Muscle layer of duodenum (tissue), 2 donors: ENCODE data around the gene AKAP13.
A peak's percentile ranks its signal among the peaks of the same experiment; 100 is the strongest.

Experiments used
- H3K27ac ChIP-seq: one replicate; pipeline ENCODE4 v1.7.0; 2013; ENCODE audit warnings: mild to moderate bottlenecking, low read length
- H3K27me3 ChIP-seq: one replicate; pipeline ENCODE4 v1.7.0; 2013; ENCODE audit warnings: low read depth, mild to moderate bottlenecking, control low read depth, low read length
- H3K36me3 ChIP-seq, 2 donors: one replicate each; pipeline ENCODE4 v1.7.0; 2013; ENCODE audit warnings: low read length in 2 of 2, control low read depth in 1 of 2, mild to moderate bottlenecking in 1 of 2; ENCODE audit not compliant: insufficient read depth in 2 of 2, control insufficient read depth in 1 of 2
- H3K4me1 ChIP-seq, 2 donors: one replicate each; pipeline ENCODE4 v1.7.0; 2013; ENCODE audit warnings: low read length in 2 of 2, mild to moderate bottlenecking in 2 of 2, control low read depth in 1 of 2, moderate library complexity in 1 of 2; ENCODE audit not compliant: insufficient read depth in 2 of 2, control insufficient read depth in 1 of 2
- H3K4me3 ChIP-seq, 2 donors: one replicate each; pipeline ENCODE4 v1.7.0; 2013; ENCODE audit warnings: low read length in 2 of 2, low read depth in 1 of 2, mild to moderate bottlenecking in 1 of 2
- H3K9me3 ChIP-seq, 2 donors: one replicate each; pipeline ENCODE4 v1.7.0; 2013; ENCODE audit warnings: low read length in 2 of 2, control low read depth in 1 of 2, mild to moderate bottlenecking in 1 of 2; ENCODE audit not compliant: control insufficient read depth in 1 of 2
- donor health status: healthy.

AKAP13 gene

DNA sequence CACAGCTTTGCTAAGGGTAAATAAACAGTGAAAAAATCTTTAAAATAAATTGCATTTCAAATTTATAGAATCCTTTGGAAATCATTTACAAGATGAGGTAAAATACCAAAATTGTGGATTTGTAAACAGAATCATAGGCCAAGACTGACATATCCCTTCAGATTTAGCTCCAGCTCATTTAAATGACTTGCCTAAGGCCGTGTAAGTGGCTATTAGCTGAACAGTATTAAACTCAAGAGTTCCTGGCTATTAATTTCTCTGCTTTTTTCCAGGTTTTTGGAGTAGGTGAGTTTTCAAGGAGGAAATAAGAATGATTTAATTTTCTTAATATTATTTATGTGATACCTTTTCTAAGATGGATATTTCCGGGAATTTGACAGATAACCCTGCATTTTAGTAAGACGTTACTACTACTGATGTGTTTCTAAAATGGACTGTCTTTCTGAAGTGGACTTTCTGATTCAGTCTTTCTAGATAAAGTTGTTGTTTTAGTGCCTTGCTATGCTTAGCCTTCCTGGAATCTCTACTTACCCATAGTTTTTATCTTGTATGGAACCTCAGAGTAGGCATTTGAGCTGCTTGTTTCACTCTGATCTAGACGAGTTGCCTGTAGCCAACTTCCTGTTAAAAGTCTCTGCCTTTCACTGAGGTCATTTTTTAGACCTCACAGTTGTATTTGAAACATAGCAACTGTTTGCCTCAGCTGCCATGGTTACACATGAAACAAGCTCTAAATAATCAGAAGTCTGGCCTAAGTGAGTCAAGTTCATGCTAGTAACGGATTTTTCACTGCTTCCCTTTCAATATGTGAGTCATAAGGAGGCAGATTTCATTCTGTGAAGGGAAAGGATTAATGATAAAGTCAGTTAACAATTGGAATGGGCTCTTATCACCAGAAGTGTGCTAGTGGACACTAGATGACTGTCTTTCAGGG is 287.4 kb downstream of the AKAP13 start:
- Histone ChIP-seq H3K27ac (peak overlapping the region; percentile 89), H3K27me3 (no peaks in the 10 kb centered on the region), H3K36me3 (peaks cover 36 to 42% of the 10 kb centered on the region in 2 donors), H3K4me1 (peaks cover 0 to 9% of the 10 kb centered on the region in 2 donors), H3K9me3 (no peaks in the 10 kb centered on the region), H3K4me3 (peak overlapping the region in 1 of 2 donors; percentile 26)

- peaks cover 26% of the 10 kb centered on the region in 2 donors for H3K36me3 ChIP-seq
- H3K27me3 ChIP-seq: no peaks in the 10 kb centered on the region
- H3K4me1 ChIP-seq: peaks cover 0 to 4% of the 10 kb centered on the region in 2 donors
- no peak overlapping the region for H3K4me3 ChIP-seq
- no peaks in the 10 kb centered on the region for H3K9me3 ChIP-seq
- H3K27ac ChIP-seq: peak overlapping the region; percentile 19
These were observed 290.8 kb downstream of the AKAP13 start for GRCh38 chr15:85671156-85671555.

DNA sequence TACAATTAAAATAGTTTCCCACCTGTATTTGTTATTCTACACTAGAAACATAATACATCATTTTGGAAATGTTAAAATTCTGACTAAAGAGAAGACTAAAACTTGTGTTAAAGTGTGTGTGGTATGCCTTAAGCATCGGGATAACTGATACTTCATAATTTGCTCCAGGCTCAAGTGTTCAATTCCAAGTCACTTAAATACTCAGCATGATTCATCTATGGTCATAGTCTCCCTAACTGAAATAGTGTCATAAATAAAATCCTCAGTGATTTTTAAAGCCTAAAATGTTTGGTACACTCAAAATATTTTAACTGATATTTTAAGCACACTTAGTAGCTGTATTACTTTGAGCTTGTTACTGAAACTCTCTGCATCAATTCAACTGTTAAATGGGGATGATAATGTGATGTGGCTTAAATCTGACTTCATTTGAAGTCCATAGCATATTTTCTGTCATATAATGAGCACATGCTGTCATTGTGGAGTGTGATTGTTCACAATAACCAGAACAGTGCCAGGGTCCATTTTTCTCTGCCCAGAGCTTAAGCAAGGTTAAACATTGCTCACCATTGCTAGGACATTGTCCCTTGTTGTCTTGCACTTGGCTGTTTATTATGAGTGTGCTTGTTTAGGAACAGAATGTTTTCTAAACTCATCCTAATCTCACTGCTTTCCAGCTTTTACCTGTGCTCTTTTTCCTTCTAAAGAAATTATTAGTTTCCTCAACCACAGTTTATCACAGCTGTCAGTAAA is 292.1 kb downstream of the AKAP13 start:
- peak overlapping the region; percentile 6 for H3K27ac ChIP-seq
- no peaks in the 10 kb centered on the region for H3K9me3 ChIP-seq
- no peak overlapping the region for H3K4me3 ChIP-seq
- H3K36me3 ChIP-seq: peaks cover 29 to 33% of the 10 kb centered on the region in 2 donors
- no peaks in the 10 kb centered on the region for H3K27me3 ChIP-seq
- peaks cover 0 to 2% of the 10 kb centered on the region in 2 donors for H3K4me1 ChIP-seq

DNA sequence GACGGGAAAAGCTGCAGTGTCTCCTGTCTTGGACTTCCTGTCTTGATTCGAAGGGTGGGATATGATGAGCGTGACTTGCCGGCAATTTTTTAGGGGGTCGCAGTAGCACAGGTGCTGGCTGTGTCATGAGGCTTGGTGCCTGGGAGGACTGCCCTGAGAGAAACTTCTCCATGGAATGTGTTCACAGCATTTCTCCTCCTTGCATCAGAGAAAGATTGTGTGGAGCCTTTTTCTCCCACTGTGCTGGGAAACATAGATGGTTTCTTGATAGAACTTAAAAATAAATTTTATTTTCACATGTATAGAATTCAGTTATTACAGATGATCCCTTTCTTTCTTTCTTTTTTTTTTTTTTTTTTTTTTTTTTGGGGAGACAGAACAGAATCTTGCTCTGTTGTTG is 292.9 kb downstream of the AKAP13 start:
- Histone ChIP-seq H3K9me3 (no peaks in the 10 kb centered on the region), H3K36me3 (peaks cover 24 to 33% of the 10 kb centered on the region in 2 donors), H3K4me3 (no peak overlapping the region), H3K27ac (peak overlapping the region; percentile 6), H3K27me3 (no peaks in the 10 kb centered on the region), H3K4me1 (no peaks in the 10 kb centered on the region)

DNA sequence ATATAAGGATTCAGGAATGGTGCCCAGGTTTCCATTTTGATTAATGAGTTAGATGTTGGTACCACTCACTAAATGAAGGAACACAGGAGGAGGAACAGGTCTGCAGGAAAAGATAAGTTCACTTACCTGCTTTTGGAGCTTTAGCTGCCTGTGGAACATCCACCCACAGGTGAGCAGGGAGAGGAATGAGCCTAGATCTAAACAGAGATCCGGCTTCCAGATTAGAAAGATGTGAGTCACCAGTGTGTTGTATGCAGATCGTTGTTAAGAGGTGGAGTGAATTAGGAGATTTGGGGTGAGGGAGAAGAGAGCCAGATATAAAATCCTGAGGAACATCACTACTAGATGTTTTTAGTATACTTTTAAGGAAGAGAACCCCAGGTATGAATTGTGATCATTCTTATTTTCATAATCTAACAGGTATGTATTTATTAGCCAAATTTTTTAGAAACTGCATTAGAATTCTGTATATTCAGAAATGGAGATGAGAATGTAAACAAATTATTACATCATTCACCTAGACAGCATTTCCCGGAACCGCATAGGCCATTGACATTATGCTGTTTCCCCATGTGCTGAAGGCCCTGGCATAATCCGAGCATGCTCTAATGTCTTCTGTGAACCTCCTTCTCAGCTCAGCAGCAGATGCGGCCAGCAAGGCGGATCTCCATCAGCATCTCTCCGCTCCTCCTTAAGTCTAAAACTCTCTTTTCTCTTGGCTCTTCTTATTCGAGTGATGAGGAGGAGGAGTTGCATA is 296.1 kb downstream of the AKAP13 start:
- Histone ChIP-seq H3K9me3 (no peaks in the 10 kb centered on the region), H3K4me3 (no peak overlapping the region), H3K27ac (no peak overlapping the region), H3K4me1 (no peaks in the 10 kb centered on the region), H3K27me3 (no peaks in the 10 kb centered on the region), H3K36me3 (peaks cover 16 to 18% of the 10 kb centered on the region in 2 donors)

DNA sequence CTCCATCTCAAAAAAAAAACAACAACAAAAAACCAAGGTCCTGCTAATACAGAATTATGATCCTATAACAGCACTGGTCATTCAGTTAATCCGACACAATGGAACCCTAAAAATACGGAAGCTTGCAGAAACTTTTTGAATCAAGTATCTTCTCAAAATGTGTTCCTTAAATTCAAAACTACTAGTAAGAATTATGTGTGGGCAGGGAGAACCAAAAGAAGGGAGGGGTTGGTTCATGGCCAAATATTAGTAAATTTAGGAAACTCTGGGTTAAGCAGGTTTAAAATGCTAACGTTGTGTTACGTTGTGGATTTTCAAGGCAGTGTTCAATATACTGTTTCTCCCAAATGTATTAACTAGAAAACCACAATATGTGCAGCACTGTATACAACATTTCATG is 298.8 kb downstream of the AKAP13 start:
- Histone ChIP-seq H3K9me3 (no peaks in the 10 kb centered on the region), H3K27me3 (no peaks in the 10 kb centered on the region), H3K27ac (no peak overlapping the region), H3K36me3 (peaks cover 27 to 29% of the 10 kb centered on the region in 2 donors), H3K4me3 (no peak overlapping the region), H3K4me1 (no peaks in the 10 kb centered on the region)

GRCh38 chr15:85681386-85681785 is 301.0 kb downstream of the AKAP13 start:
- Histone ChIP-seq H3K4me3 (no peak overlapping the region), H3K36me3 (peaks cover 38 to 46% of the 10 kb centered on the region in 2 donors), H3K27me3 (no peaks in the 10 kb centered on the region), H3K27ac (no peak overlapping the region), H3K9me3 (no peaks in the 10 kb centered on the region), H3K4me1 (peaks cover 0 to 3% of the 10 kb centered on the region in 2 donors)

DNA sequence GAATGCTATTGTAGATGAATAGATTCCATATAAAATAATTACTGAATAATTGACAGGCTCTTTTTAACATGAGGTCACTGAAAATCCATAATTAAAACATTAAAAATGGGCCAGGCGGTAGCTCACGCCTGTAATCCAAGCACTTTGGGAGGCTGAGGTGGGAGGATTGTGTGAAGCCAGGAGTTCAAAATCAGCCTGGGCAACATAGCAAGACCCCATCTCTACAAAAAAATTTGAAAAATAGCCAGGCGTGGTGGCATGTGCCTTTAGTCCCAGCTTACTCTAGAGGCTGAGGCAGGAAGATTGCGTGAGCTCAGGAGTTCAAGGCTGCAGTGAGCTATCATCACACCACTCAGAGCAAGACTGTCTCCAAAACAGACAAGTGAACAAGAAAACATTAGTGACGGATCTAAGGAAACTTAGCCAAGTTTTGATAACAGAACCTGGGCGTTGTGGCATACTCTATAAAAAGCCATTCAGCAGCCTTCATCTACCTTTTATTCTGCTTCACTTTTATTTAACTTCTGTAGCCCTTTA is 303.8 kb downstream of the AKAP13 start:
- Histone ChIP-seq H3K27ac (no peak overlapping the region), H3K9me3 (no peaks in the 10 kb centered on the region), H3K4me1 (peaks cover 6 to 20% of the 10 kb centered on the region in 2 donors), H3K36me3 (peaks cover 38 to 52% of the 10 kb centered on the region in 2 donors), H3K27me3 (no peaks in the 10 kb centered on the region), H3K4me3 (no peak overlapping the region)

GRCh38 chr15:85685356-85685755 is 305.0 kb downstream of the AKAP13 start:
- H3K27ac ChIP-seq: no peak overlapping the region
- H3K9me3 ChIP-seq: no peaks in the 10 kb centered on the region
- peaks cover 38 to 52% of the 10 kb centered on the region in 2 donors for H3K36me3 ChIP-seq
- no peaks in the 10 kb centered on the region for H3K27me3 ChIP-seq
- H3K4me1 ChIP-seq: peaks cover 14 to 31% of the 10 kb centered on the region in 2 donors
- no peak overlapping the region for H3K4me3 ChIP-seq

GRCh38 chr15:85687329-85687728 is 306.9 kb downstream of the AKAP13 start:
- Histone ChIP-seq H3K4me1 (peaks cover 23 to 36% of the 10 kb centered on the region in 2 donors), H3K4me3 (no peak overlapping the region), H3K36me3 (peaks cover 38 to 51% of the 10 kb centered on the region in 2 donors), H3K27me3 (no peaks in the 10 kb centered on the region), H3K27ac (no peak overlapping the region), H3K9me3 (no peaks in the 10 kb centered on the region)
